ENCODE measurements around the gene BAG1. TPM values are rescaled to one million over a fixed set of nuclear protein-coding genes. Genes with fewer than 3 reads are reported as not detected.

Gene BAG1
- polyA plus RNA-seq, 3 donors from 2014 or later: 94.7 to 164 (median 137) TPM

GRCh38 chr9:33230756-33231622, 33.5 kb downstream of the BAG1 start:
- Mint-ChIP-seq H3K27ac (no peak overlapping the region), H3K4me1 (peaks cover 0 to under 1% of the 10 kb centered on the region in 2 donors), H3K36me3 (no peaks in the 10 kb centered on the region), H3K4me3 (no peak overlapping the region), H3K27me3 (ENCODE audit: low read depth in 3 of 3) (peaks cover 0 to 8% (median 5%) of the 10 kb centered on the region in 3 donors), H3K9me3 (no peaks in the 10 kb centered on the region)
- no peak for DNase-seq

DNA sequence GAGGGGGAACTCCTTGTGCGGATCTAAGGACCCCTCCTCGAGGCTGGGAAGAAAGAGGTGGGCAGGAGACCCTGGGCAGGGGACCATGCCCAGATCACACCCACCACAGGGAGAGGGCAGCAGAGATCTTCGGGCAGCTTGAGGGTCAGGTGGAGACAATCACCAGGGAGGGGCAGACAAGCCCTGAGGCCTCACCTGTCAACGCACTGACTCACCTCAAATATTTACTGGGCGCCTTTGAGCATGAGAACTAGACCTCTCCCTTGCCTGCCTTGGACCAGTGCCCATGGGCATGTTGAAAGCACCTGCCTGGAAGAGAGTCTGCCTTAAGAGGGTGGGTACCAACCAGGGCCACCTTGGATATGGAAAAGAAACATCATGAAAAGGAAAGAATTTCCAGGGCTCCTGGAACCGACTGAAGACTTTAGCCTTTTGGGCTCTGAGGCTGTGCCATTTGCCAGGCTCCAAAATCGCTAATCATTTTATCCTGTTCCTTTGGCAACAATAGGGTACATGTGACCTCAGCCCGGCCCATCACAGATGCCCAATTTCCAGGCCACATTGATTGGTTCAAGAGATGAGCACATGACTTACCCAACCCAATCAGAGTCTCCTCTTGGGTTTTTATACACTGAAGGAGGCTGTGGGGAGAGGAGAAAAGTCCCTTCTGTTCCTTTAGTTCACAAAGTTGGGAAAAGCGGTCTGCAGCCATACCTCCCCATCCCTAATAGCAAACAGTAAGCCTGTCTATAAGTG, 35.0 kb downstream of the BAG1 start:
- H3K9me3 Mint-ChIP-seq: no peaks in the 10 kb centered on the region
- H3K4me3 Mint-ChIP-seq: no peak overlapping the region
- H3K36me3 Mint-ChIP-seq: no peaks in the 10 kb centered on the region
- H3K4me1 Mint-ChIP-seq: peaks cover 4 to 9% of the 10 kb centered on the region in 2 donors
- no peak overlapping the region for H3K27ac Mint-ChIP-seq
- DNase-seq: no peak
- H3K27me3 Mint-ChIP-seq (ENCODE audit: low read depth in 3 of 3): peaks cover 0 to 8% (median 7%) of the 10 kb centered on the region in 3 donors

DNA sequence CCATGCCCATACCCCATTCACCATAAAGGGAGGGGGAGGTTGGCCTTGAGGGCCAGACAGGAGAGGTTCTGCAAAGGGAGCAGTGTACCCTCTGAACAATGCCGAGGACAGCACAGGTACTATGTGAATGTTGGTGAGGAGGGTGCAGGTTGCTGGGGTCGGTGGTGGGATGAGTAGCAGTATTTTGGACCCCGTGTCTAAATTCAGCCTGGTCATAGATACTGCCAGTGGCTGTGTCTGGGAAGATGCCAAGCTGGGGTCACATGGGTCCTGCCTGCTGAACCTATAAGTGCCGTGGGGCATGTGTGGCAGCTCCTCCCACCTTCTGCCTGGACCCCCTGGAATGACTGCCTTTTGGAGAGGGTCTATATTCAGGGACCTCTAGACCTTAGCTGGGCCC, 35.9 kb downstream of the BAG1 start:
- Mint-ChIP-seq H3K27me3 (ENCODE audit: low read depth in 3 of 3) (peaks cover 0 to 8% (median 7%) of the 10 kb centered on the region in 3 donors), H3K27ac (peak overlapping the region in 1 of 6 donors; percentile 53), H3K36me3 (no peaks in the 10 kb centered on the region), H3K9me3 (no peaks in the 10 kb centered on the region), H3K4me1 (peaks cover 4 to 9% of the 10 kb centered on the region in 2 donors), H3K4me3 (no peak overlapping the region)
- DNase-seq: no peak

- Mint-ChIP-seq H3K4me3 (no peak overlapping the region), H3K4me1 (peaks cover 4 to 9% of the 10 kb centered on the region in 2 donors), H3K27me3 (ENCODE audit: low read depth in 3 of 3) (peaks cover 0 to 9% (median 7%) of the 10 kb centered on the region in 3 donors), H3K36me3 (no peaks in the 10 kb centered on the region), H3K27ac (peak overlapping the region in 1 of 6 donors; percentile 34), H3K9me3 (no peaks in the 10 kb centered on the region)
- no peak for DNase-seq
Observed at GRCh38 chr9:33227741-33228140, 36.8 kb downstream of the BAG1 start.

DNA sequence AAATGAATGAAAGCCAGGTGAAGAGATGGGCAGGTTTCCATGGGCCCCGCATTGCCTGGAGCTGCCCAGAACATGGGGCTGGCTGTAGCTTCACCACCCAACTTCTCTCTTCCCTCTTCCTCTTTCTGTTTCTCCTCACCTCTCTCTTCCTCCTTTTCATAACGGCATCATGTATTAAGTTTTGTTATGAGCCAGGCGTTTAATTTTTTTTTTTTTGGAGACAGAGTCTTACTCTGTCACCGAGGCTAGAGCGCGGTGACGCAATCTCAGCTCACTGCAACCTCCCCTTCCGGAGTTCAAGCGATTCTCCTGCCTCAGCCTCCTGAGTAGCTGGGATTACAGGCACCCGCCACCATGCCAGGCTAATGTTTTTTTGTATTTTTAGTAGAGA, 37.5 kb downstream of the BAG1 start:
- no peak for DNase-seq
- peak overlapping the region in 1 of 6 donors; percentile 12 for H3K27ac Mint-ChIP-seq
- H3K4me3 Mint-ChIP-seq: no peak overlapping the region

DNA sequence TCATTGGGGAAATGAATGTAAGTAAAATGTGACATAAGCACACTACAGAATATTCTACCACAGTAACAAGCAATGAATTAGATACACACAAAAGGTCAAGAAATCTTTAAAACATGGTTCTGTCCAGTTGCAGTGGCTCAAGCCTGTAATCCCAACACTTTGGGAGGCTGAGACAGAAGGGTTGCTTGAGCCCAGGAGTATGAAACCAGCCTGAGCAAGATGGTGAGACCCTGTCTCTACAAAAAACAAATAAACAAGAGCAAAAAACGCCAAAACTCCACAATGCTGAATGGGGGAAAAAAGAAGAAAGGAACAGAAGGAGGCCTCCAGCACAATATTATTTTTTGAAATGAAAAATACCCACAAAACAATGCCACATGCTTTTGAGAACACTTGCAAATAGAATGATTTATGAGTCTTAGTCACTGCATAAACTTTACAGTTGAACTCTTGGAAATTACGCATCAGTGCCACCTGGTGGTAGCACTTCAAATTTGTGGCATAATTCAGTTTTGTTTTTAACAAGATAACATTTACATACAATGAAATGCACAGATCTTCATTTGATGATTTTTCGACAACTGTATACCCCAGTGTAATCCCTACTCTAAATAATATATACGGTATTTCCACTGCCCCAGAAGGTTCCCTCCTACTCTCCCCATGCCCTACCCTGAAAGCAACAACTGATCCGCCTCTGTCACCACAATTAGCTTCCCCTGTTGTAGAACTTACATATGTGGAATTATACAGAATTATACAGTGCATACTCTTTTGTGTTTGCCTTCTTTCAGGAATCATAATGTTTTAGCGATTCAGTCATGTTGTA, 39.0 kb downstream of the BAG1 start:
- Mint-ChIP-seq H3K9me3 (no peaks in the 10 kb centered on the region), H3K27me3 (ENCODE audit: low read depth in 3 of 3) (peaks cover 0 to 8% (median 6%) of the 10 kb centered on the region in 3 donors), H3K4me1 (peaks cover 10 to 21% of the 10 kb centered on the region in 2 donors), H3K27ac (peak overlapping the region in 1 of 6 donors; percentile 20), H3K36me3 (no peaks in the 10 kb centered on the region), H3K4me3 (no peak overlapping the region)
- DNase-seq: peak; percentile 59 to 70 (median 63)

More for the DNA sequence above, 37.5 kb downstream of the BAG1 start:
- H3K27me3 Mint-ChIP-seq (ENCODE audit: low read depth in 3 of 3): peaks cover 0 to 8% (median 7%) of the 10 kb centered on the region in 3 donors
- H3K4me1 Mint-ChIP-seq: peaks cover 4 to 9% of the 10 kb centered on the region in 2 donors
- H3K36me3 Mint-ChIP-seq: no peaks in the 10 kb centered on the region
- H3K9me3 Mint-ChIP-seq: no peaks in the 10 kb centered on the region

GRCh38 chr9:33223696-33224095, 40.8 kb downstream of the BAG1 start:
- no peak overlapping the region for H3K27ac Mint-ChIP-seq
- peaks cover 0 to 8% (median 4%) of the 10 kb centered on the region in 3 donors for H3K27me3 Mint-ChIP-seq (ENCODE audit: low read depth in 3 of 3)
- no peaks in the 10 kb centered on the region for H3K9me3 Mint-ChIP-seq
- no peaks in the 10 kb centered on the region for H3K36me3 Mint-ChIP-seq
- no peak overlapping the region for H3K4me3 Mint-ChIP-seq
- H3K4me1 Mint-ChIP-seq: peaks cover 11 to 21% of the 10 kb centered on the region in 2 donors
- DNase-seq: no peak

DNA sequence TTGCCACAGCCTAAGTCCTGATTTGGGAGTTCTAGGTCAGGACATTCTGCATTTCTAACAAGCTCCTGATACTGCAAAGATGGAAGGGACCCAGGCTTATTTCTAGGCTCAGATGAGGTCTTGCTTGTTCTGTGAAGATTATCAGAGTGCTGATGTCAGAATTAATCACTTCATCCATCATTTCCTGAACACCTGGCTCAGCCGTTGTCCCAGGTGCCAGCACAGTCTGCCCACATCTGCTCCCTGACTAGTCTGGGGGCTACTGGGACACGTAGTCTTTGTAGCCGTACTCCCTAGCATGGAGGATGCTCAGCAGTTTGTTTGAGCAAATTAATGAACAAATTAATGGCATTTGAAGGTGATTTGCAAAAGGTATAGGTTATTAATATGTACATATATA, 42.5 kb downstream of the BAG1 start:
- Mint-ChIP-seq H3K4me1 (peaks cover 11 to 21% of the 10 kb centered on the region in 2 donors), H3K36me3 (no peaks in the 10 kb centered on the region), H3K4me3 (no peak overlapping the region), H3K27me3 (ENCODE audit: low read depth in 3 of 3) (peaks cover 0 to 8% (median 4%) of the 10 kb centered on the region in 3 donors), H3K27ac (no peak overlapping the region), H3K9me3 (no peaks in the 10 kb centered on the region)
- no peak for DNase-seq

DNA sequence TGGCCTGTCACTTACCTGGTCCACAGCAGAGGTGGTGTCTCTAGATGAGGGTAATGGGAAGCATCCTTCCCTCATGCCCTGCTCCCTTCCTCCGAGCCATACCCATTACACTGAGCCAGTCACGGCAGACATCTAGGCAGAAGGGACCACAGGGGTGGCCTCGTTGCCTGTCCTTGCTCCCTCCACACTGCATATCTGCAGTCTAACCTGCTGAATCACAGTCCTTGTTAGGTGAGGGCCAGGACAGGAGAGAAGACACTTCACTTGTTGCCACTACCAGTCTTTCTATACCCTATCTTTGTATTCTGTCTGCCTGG, 43.0 kb downstream of the BAG1 start:
- Mint-ChIP-seq H3K4me1 (peaks cover 11 to 21% of the 10 kb centered on the region in 2 donors), H3K36me3 (no peaks in the 10 kb centered on the region), H3K4me3 (no peak overlapping the region), H3K27me3 (ENCODE audit: low read depth in 3 of 3) (peaks cover 0 to 7% (median 3%) of the 10 kb centered on the region in 3 donors), H3K27ac (peak overlapping the region in 3 of 6 donors; percentile 25 to 59 (median 42)), H3K9me3 (no peaks in the 10 kb centered on the region)
- DNase-seq: no peak

DNA sequence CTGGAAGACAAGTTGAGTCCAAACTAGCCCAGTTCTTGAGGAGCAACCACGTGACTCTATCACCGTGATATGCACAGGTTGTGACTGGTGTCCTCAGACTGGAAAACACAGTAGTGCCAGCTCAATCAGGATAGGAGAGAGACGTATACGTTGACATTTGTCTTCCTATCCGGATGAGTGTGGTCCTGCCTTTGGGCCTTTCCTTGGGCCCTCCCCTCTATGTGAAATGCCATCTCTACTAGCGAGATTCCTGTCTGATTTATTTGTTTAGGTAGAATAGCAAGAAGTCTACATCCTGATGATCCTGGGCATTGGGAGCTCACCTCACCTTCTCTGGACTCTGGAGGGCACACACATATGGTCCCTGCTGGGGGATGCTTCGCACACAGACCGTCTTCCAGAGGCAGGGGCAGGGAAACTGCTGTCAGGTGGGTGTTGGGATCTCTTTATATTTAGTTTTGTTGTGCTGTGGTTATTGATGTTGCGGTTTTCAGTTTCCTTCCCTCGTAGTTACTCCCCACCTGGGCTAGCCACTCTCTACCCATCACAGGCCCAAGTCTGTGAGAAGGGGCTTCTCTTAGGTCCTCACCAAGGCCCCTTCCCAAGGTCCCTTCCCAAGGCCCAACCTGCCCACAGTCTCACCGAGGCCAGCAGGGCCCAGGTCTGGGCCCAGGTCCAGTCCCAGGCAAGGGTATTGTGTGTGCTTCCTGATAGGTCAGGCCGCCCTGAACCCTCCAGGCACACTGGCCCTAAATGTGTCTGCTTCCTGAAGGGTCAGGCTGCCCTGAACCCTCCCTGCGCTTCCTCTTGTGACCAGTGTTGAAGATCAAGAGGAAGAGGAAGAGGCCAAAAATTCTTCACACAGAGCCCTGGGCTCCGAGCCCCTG, 43.6 kb downstream of the BAG1 start:
- DNase-seq: no peak
- Mint-ChIP-seq H3K27me3 (ENCODE audit: low read depth in 3 of 3) (peaks cover 0 to 7% (median 3%) of the 10 kb centered on the region in 3 donors), H3K4me3 (no peak overlapping the region), H3K36me3 (no peaks in the 10 kb centered on the region), H3K27ac (peak overlapping the region in 4 of 6 donors; percentile 25 to 46 (median 30)), H3K4me1 (peaks cover 11 to 20% of the 10 kb centered on the region in 2 donors), H3K9me3 (no peaks in the 10 kb centered on the region)

GRCh38 chr9:33211695-33212393, 52.7 kb downstream of the BAG1 start:
- no peak for DNase-seq
- Mint-ChIP-seq H3K36me3 (no peaks in the 10 kb centered on the region), H3K27ac (no peak overlapping the region), H3K27me3 (ENCODE audit: low read depth in 3 of 3) (no peaks in the 10 kb centered on the region), H3K4me1 (no peaks in the 10 kb centered on the region), H3K4me3 (no peak overlapping the region), H3K9me3 (no peaks in the 10 kb centered on the region)

DNA sequence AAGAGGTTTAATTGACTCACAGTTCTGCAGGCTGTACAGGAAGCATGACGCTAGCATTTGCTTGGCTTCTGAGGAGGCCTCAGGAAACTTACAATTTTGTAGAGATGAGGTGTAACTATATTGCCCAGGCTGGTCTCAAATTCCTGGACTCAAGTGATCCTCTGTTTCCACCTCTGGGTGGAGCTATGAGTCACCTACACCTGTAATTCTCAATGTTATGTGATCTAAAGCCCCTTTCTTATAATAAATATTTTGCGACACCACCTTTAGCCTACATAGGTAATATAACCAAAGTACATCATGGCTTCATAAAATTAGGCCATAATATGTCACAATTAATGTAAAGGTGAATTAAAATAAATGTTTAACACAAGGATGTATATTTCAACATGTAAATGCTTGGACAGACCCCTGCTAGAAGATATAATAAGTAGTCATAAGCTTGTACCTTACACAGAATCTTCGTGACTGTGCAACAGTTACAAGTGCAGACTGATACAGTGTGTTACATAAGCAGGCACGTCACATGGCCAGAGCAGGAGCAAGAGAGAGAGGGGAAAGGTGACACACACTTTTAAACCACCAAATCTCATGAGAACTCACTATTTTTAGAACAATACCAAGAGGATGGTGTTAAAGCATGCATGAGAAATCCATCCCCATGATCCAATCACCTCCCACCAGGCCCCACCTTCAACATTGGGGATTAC, 54.3 kb downstream of the BAG1 start:
- DNase-seq: no peak
- Mint-ChIP-seq H3K36me3 (no peaks in the 10 kb centered on the region), H3K9me3 (no peaks in the 10 kb centered on the region), H3K4me1 (no peaks in the 10 kb centered on the region), H3K27ac (no peak overlapping the region), H3K4me3 (no peak overlapping the region), H3K27me3 (ENCODE audit: low read depth in 3 of 3) (peaks cover 0 to 6% (median 0%) of the 10 kb centered on the region in 3 donors)

Measured in immature natural killer cell (primary cell).